Measurements from ENCODE around the gene PTGDS. TPM values are rescaled to one million over a fixed set of nuclear protein-coding genes. Genes with fewer than 3 reads are reported as not detected.

PTGDS gene
- total RNA-seq, 1 experiment from 2014 or later: 2.2 TPM

GRCh38 chr9:137029058-137029936, 52.0 kb downstream of the PTGDS start (continued):
- TF ChIP-seq TP53 (CRISPR knock-in tag; IDR thresholded peaks at IDR 0.05) (no peak), RORB (CRISPR knock-in tag; IDR thresholded peaks at IDR 0.05) (no peak), ZNF219 (CRISPR knock-in tag; IDR thresholded peaks at IDR 0.05; ENCODE audit: borderline replicate concordance) (no peak), PRDM15 (CRISPR knock-in tag; IDR thresholded peaks at IDR 0.05) (0 out of 2 replicates have a peak, but pooled peaks have one; percentile 5), ZNF423 (CRISPR knock-in tag; IDR thresholded peaks at IDR 0.05) (no peak), NFATC4 (CRISPR knock-in tag; IDR thresholded peaks at IDR 0.05) (no peak), ZMAT4 (CRISPR knock-in tag; IDR thresholded peaks at IDR 0.05) (no peak), ZBTB21 (CRISPR knock-in tag; IDR thresholded peaks at IDR 0.05; ENCODE audit: borderline replicate concordance) (no peak)

- DNase-seq (ENCODE audit: low spot score) (no peak), ATAC-seq (no peak)
- Mint-ChIP-seq H3K9me3 (no peaks in the 10 kb centered on the region), H3K36me3 (no peaks in the 10 kb centered on the region), H3K27ac (no peak overlapping the region), H3K27me3 (ENCODE audit: low read depth) (peaks cover 17% of the 10 kb centered on the region), H3K4me1 (0 out of 2 replicates have a peak, but pooled peaks cover 2% of the 10 kb centered on the region), H3K4me3 (no peak overlapping the region)
- ChIA-PET POLR2A (no interaction called here), CTCF (interaction anchor here (0.6 to 4.1 kb wide), 91 partner anchors 9 to 429 kb away, joined by 3 to 58 read pairs (median 7); partner anchors contain the start of genes AJM1, CCDC183, CLIC3 and CYSRT1)
- no peak for TF ChIP-seq ARID4B (CRISPR knock-in tag; IDR thresholded peaks at IDR 0.05; ENCODE audit: borderline replicate concordance)
- no peak for TF ChIP-seq PRDM15 (CRISPR knock-in tag; IDR thresholded peaks at IDR 0.05)
- no peak for TF ChIP-seq OVOL2 (CRISPR knock-in tag; IDR thresholded peaks at IDR 0.05; ENCODE audit: borderline replicate concordance)
- TF ChIP-seq RELA (CRISPR knock-in tag; IDR thresholded peaks at IDR 0.05; ENCODE audit: borderline replicate concordance): no peak
- no peak for TF ChIP-seq ZNF416 (CRISPR knock-in tag; IDR thresholded peaks at IDR 0.05)
- TF ChIP-seq ELF4 (CRISPR knock-in tag; IDR thresholded peaks at IDR 0.05; ENCODE audit: low read depth): no peak
- no peak for TF ChIP-seq KAT7 (CRISPR knock-in tag; IDR thresholded peaks at IDR 0.05; ENCODE audit: borderline replicate concordance)
- TF ChIP-seq ATF2 (CRISPR knock-in tag; IDR thresholded peaks at IDR 0.05; ENCODE audit: borderline replicate concordance, low read depth): no peak
- TF ChIP-seq SOX15 (CRISPR knock-in tag; IDR thresholded peaks at IDR 0.05): no peak
- TF ChIP-seq FOXP4 (CRISPR knock-in tag; IDR thresholded peaks at IDR 0.05): no peak
These were observed 52.7 kb downstream of the PTGDS start for GRCh38 chr9:137030006-137030405.
